HepG2 (cell line): ENCODE results near the gene RLF. TPM values are rescaled to one million over a fixed set of nuclear protein-coding genes. Genes with fewer than 3 reads are reported as not detected.

Source experiments
- ETV5 ChIP-seq: IDR thresholded peaks from 2 replicates; pipeline ENCODE4 v1.6.1; 2018; ENCODE audit warnings: missing biosample characterization, missing genetic modification reagents, inconsistent platforms, borderline replicate concordance
- FOXO1 ChIP-seq: sonication (generic); formaldehyde crosslinking; IDR thresholded peaks from 2 replicates; pipeline ENCODE4 v1.4.0; 2020; ENCODE audit warnings: missing genetic modification reagents
- FOXP4 ChIP-seq: sonication (generic); formaldehyde crosslinking; IDR thresholded peaks from 2 replicates; pipeline ENCODE4 v1.4.0; 2020; ENCODE audit warnings: missing genetic modification reagents
- JDP2 ChIP-seq: sonication (generic); formaldehyde crosslinking; IDR thresholded peaks from 2 replicates; pipeline ENCODE4 v1.8.1; 2022; ENCODE audit warnings: missing genetic modification reagents, borderline replicate concordance
- JUND ChIP-seq: sonication (generic); formaldehyde crosslinking; IDR thresholded peaks from 2 replicates; pipeline ENCODE4 v1.8.0; 2022; ENCODE audit warnings: mild to moderate bottlenecking, missing genetic modification reagents
- LBX2 ChIP-seq: sonication (generic); formaldehyde crosslinking; IDR thresholded peaks from 2 replicates; pipeline ENCODE4 v1.5.0; 2020; ENCODE audit warnings: missing genetic modification reagents, mild to moderate bottlenecking, borderline replicate concordance
- MTF1 ChIP-seq: sonication (generic); formaldehyde crosslinking; IDR thresholded peaks from 2 replicates; pipeline ENCODE4 v1.5.0; 2020; ENCODE audit warnings: missing genetic modification reagents
- MXD4 ChIP-seq: IDR thresholded peaks from 2 replicates; pipeline ENCODE4 v1.6.1; 2016; ENCODE audit warnings: mild to moderate bottlenecking, missing biosample characterization, missing genetic modification reagents
- NONO ChIP-seq, 2 experiments: fragments of 450-650 bp in 1 of 2; sonication (generic) in 1 of 2; formaldehyde crosslinking in 1 of 2; IDR thresholded peaks in 1 of 2; conservative IDR thresholded peaks in 1 of 2; 2 replicates each; pipeline versions ENCODE4 v1.6.1 to v1.8.0; 2017 to 2022; ENCODE audit warnings: mild to moderate bottlenecking in 1 of 2, missing genetic modification reagents in 1 of 2, moderate library complexity in 1 of 2
- RNF2 ChIP-seq: fragments of 450-650 bp; conservative IDR thresholded peaks from 2 replicates; pipeline ENCODE4 v1.6.1; 2016; ENCODE audit warnings: low read depth
- SKI ChIP-seq: fragments of 450-650 bp; IDR thresholded peaks from one replicate; pipeline ENCODE4 v1.6.1; 2018; ENCODE audit warnings: mild to moderate bottlenecking; ENCODE audit not compliant: partially characterized antibody
- SRF ChIP-seq: IDR thresholded peaks from 2 replicates; pipeline ENCODE4 v1.6.1; 2011; ENCODE audit warnings: mild to moderate bottlenecking, low read depth, low read length, moderate library complexity
- TGIF2 ChIP-seq: IDR thresholded peaks from 2 replicates; pipeline ENCODE4 v1.6.1; 2016; ENCODE audit warnings: control low read depth, missing compliant biosample characterization
- THYN1 ChIP-seq: sonication (generic); formaldehyde crosslinking; IDR thresholded peaks from 2 replicates; pipeline ENCODE4 v1.8.1; 2023; ENCODE audit warnings: low read depth, mild to moderate bottlenecking, moderate library complexity, missing genetic modification reagents, borderline replicate concordance
- TSC22D2 ChIP-seq: sonication (generic); formaldehyde crosslinking; IDR thresholded peaks from 2 replicates; pipeline ENCODE4 v1.5.1; 2020; ENCODE audit warnings: missing genetic modification reagents, mild to moderate bottlenecking, borderline replicate concordance
- ZBED4 ChIP-seq: sonication (generic); formaldehyde crosslinking; IDR thresholded peaks from 2 replicates; pipeline ENCODE4 v1.4.0; 2020; ENCODE audit warnings: missing genetic modification reagents, borderline replicate concordance
- ZBTB43 ChIP-seq: sonication (generic); formaldehyde crosslinking; conservative IDR thresholded peaks from 2 replicates; pipeline ENCODE4 v1.4.0; 2020; ENCODE audit warnings: missing genetic modification reagents
- ZMYM2 ChIP-seq: sonication (generic); formaldehyde crosslinking; IDR thresholded peaks from 2 replicates; pipeline ENCODE4 v1.8.0; 2022; ENCODE audit warnings: mild to moderate bottlenecking, missing genetic modification reagents
- ZNF670 ChIP-seq: sonication (generic); formaldehyde crosslinking; IDR thresholded peaks from 2 replicates; pipeline ENCODE4 v1.8.0; 2022; ENCODE audit warnings: mild to moderate bottlenecking, missing genetic modification reagents, borderline replicate concordance
- ZNF740 ChIP-seq: sonication (generic); formaldehyde crosslinking; IDR thresholded peaks from 2 replicates; pipeline ENCODE4 v1.4.0; 2020; ENCODE audit warnings: missing genetic modification reagents
- ZNF749 ChIP-seq: sonication (generic); formaldehyde crosslinking; IDR thresholded peaks from 2 replicates; pipeline ENCODE4 v1.8.0; 2022; ENCODE audit warnings: mild to moderate bottlenecking, missing genetic modification reagents, moderate library complexity, borderline replicate concordance
- polyA plus RNA-seq, 8 experiments: library from polyadenylated mRNA; depleted of rRNA in 3 of 8; stranded (reverse) in 7 of 8; unstranded in 1 of 8; fragments of >200 nt; fragmentation: Illumina TruSeq in 4 of 8; extraction: Trizol in 4 of 8; gene quantifications; 2 replicates each; pipeline versions ENCODE4 v1.2.1 to v1.2.3, GENCODE V29; 2011 to 2016; ENCODE audit warnings: low read depth in 4 of 8, missing spikeins in 1 of 8, mixed read lengths in 1 of 8; ENCODE audit not compliant: insufficient read depth in 1 of 8
- total RNA-seq, 5 experiments: library from RNA; depleted of rRNA; stranded (reverse); fragments of >200 nt; fragmentation: Illumina TruSeq; extraction: Trizol; gene quantifications; 2 replicates each; pipeline ENCODE4 v1.2.3, GENCODE V29; 2016; ENCODE audit warnings: low read depth in 1 of 5

The RLF gene
- total and polyA plus RNA-seq, 2 of the 13 experiments (the other 11 are each of a cell fraction or from before 2014, with no cell fraction given) = 9.0 to 15.7 TPM

GRCh38 chr1:40257688-40258444, 96.7 kb downstream of the RLF start, which contains the start of gene ZMPSTE24 (continued):
- TF ChIP-seq TGIF2 (CRISPR knock-in tag) (peak; percentile 97), JUND (CRISPR knock-in tag) (no peak), FOXO1 (CRISPR knock-in tag) (peak; percentile 53), MXD4 (CRISPR knock-in tag) (peak; percentile 98), LBX2 (CRISPR knock-in tag) (peak; percentile 52; the same call in 1 of the 2 replicates), TSC22D2 (CRISPR knock-in tag) (peak; percentile 7; the same call in 1 of the 2 replicates), ZNF749 (CRISPR knock-in tag) (no peak; the same call in 1 of the 2 replicates), SKI (no peak), NONO (IDR thresholded peaks at IDR 0.05) (no peak), NONO (CRISPR knock-in tag; conservative IDR thresholded peaks at IDR 0.05) (peak; percentile 93), FOXP4 (peak; percentile 73), ZBTB43 (CRISPR knock-in tag) (peak; percentile 68; the same call in 1 of the 2 replicates), JDP2 (CRISPR knock-in tag) (no peak), ETV5 (CRISPR knock-in tag) (peak; percentile 75), MTF1 (CRISPR knock-in tag) (no peak; the same call in none of the 2 replicates), SRF (no peak; the same call in 1 of the 2 replicates), ZNF740 (CRISPR knock-in tag) (no peak; the same call in 1 of the 2 replicates), ZBED4 (CRISPR knock-in tag) (peak; percentile 96), ZNF670 (CRISPR knock-in tag) (peak; percentile 98), RNF2 (0 out of 2 replicates have a peak, but pooled peaks have one; percentile 22), ZMYM2 (CRISPR knock-in tag) (peak; percentile 74), THYN1 (CRISPR knock-in tag) (no peak)
